K562 (cell line): Measurements from ENCODE around the gene USP16. TPM values are rescaled to one million over a fixed set of nuclear protein-coding genes. Genes with fewer than 3 reads are reported as not detected.

Source experiments
- ASH1L ChIP-seq: fragments of 450-650 bp; IDR thresholded peaks from 2 replicates; pipeline ENCODE4 v1.6.1; 2018; ENCODE audit warnings: borderline replicate concordance, mild to moderate bottlenecking, low read depth; ENCODE audit not compliant: partially characterized antibody
- CREBBP ChIP-seq: IDR thresholded peaks from one replicate; pipeline ENCODE4 v1.6.1; 2012; ENCODE audit warnings: low read depth, mild to moderate bottlenecking, control low read depth, inconsistent platforms, low read length
- CTCF ChIP-seq, 3 experiments: IDR thresholded peaks in 2 of 3; conservative IDR thresholded peaks in 1 of 3; 2 replicates each; pipeline ENCODE4 v1.5.1; 2011 to 2012; ENCODE audit warnings: low read length in 3 of 3, mild to moderate bottlenecking in 3 of 3, control low read depth in 2 of 3, improper control_type of control experiment in 1 of 3, inconsistent platforms in 1 of 3, low read depth in 1 of 3, mixed read lengths in 1 of 3, moderate library complexity in 1 of 3; ENCODE audit not compliant: insufficient read depth in 2 of 3
- E2F6 ChIP-seq, 2 experiments: IDR thresholded peaks; 2 replicates each; pipeline ENCODE4 v1.6.1; 2011; ENCODE audit warnings: borderline replicate concordance in 1 of 2, control low read depth in 1 of 2, low read depth in 1 of 2, low read length in 1 of 2, mild to moderate bottlenecking in 1 of 2, mixed read lengths in 1 of 2, moderate library complexity in 1 of 2; ENCODE audit not compliant: insufficient read depth in 1 of 2, insufficient read length in 1 of 2, poor library complexity in 1 of 2, severe bottlenecking in 1 of 2; ENCODE audit errors: extremely low read depth in 1 of 2
- ETV5 ChIP-seq: sonication (generic); formaldehyde crosslinking; IDR thresholded peaks from 2 replicates; pipeline ENCODE4 v1.4.0; 2020; ENCODE audit warnings: low read depth, mild to moderate bottlenecking, missing genetic modification reagents
- NFXL1 ChIP-seq: fragments of 450-650 bp; formaldehyde crosslinking; IDR thresholded peaks from 2 replicates; pipeline ENCODE4 v1.4.0; 2021; ENCODE audit warnings: mild to moderate bottlenecking
- NR2C2 ChIP-seq, 2 experiments: fragments of 200-800 bp in 1 of 2; sonication (Bioruptor generic) in 1 of 2; sonication (generic) in 1 of 2; formaldehyde crosslinking in 1 of 2; IDR thresholded peaks; 2 replicates each; pipeline versions ENCODE4 v1.6.1 to v1.8.0; 2016 to 2022; ENCODE audit warnings: mild to moderate bottlenecking in 1 of 2, missing compliant biosample characterization in 1 of 2, missing genetic modification characterization in 1 of 2, missing genetic modification reagents in 1 of 2
- PURB ChIP-seq: sonication (generic); formaldehyde crosslinking; IDR thresholded peaks from 2 replicates; pipeline ENCODE4 v1.9.0; 2021; ENCODE audit warnings: low read depth, mild to moderate bottlenecking, missing genetic modification reagents
- SAFB ChIP-seq: fragments of 200-400 bp; formaldehyde crosslinking; IDR thresholded peaks from 2 replicates; pipeline ENCODE4 v1.6.1; 2017; ENCODE audit warnings: low read depth, low read length, borderline replicate concordance
- SIX5 ChIP-seq, 2 experiments: IDR thresholded peaks; 2 replicates each; pipeline ENCODE4 v1.6.1; 2011; ENCODE audit warnings: low read length in 2 of 2, borderline replicate concordance in 1 of 2, low read depth in 1 of 2, mild to moderate bottlenecking in 1 of 2, moderate library complexity in 1 of 2; ENCODE audit not compliant: insufficient read depth in 1 of 2
- SMARCA4 ChIP-seq: fragments of 450-650 bp; IDR thresholded peaks from 2 replicates; pipeline ENCODE4 v1.6.1; 2016
- VEZF1 ChIP-seq: fragments of 200-800 bp; sonication (Bioruptor generic); IDR thresholded peaks from 2 replicates; pipeline ENCODE4 v1.6.1; 2017; ENCODE audit warnings: missing genetic modification characterization, missing compliant biosample characterization
- XRCC4 ChIP-seq: IDR thresholded peaks from one replicate; pipeline ENCODE4 v1.6.1; 2011; ENCODE audit not compliant: insufficient read depth, insufficient read length; ENCODE audit errors: extremely low read depth
- ZBTB26 ChIP-seq: fragments of 450-650 bp; formaldehyde crosslinking; IDR thresholded peaks from 2 replicates; pipeline ENCODE4 v1.4.0; 2022; ENCODE audit warnings: missing genetic modification characterization
- ZNF347 ChIP-seq: fragments of 450-650 bp; formaldehyde crosslinking; IDR thresholded peaks from 2 replicates; pipeline ENCODE4 v1.4.0; 2020; ENCODE audit warnings: low read depth, mild to moderate bottlenecking, moderate library complexity
- ZNF445 ChIP-seq: fragments of 250-450 bp; sonication (Bioruptor Pico); IDR thresholded peaks from 2 replicates; pipeline ENCODE4 v1.4.0; 2020; ENCODE audit warnings: low read depth, mild to moderate bottlenecking, moderate library complexity
- ZNF655 ChIP-seq: fragments of 250-450 bp; sonication (Bioruptor Pico); IDR thresholded peaks from 2 replicates; pipeline ENCODE4 v1.5.0; 2021
- polyA plus RNA-seq, 8 experiments: library from polyadenylated mRNA; depleted of rRNA in 4 of 8; stranded (reverse) in 5 of 8; unstranded in 3 of 8; fragments of >200 nt; fragmentation: Nextera tagmentation in 2 of 8; fragmentation: Illumina TruSeq in 1 of 8; extraction: Ambion mirVana in 2 of 8; extraction: Trizol in 1 of 8; gene quantifications; 2 replicates each; pipeline versions ENCODE4 v1.2.1 to v1.2.3, GENCODE V29; 2011 to 2014; ENCODE audit warnings: inconsistent platforms in 1 of 8, missing spikeins in 1 of 8
- total RNA-seq, 7 experiments: library from RNA; depleted of rRNA in 6 of 7; stranded (reverse); fragments of >200 nt in 6 of 7; fragmentation: Illumina TruSeq in 2 of 7; extraction: Trizol in 2 of 7; gene quantifications; 2 replicates each; pipeline versions ENCODE4 v1.2.1 to v1.2.3, GENCODE V29; 2011 to 2021; ENCODE audit warnings: low replicate concordance in 1 of 7

Gene USP16
- total and polyA plus RNA-seq, 9 of the 15 experiments (the other 6 are each of a cell fraction or from before 2014, with no cell fraction given) = 38.4 to 90.9 (median 62.8) TPM

- TF ChIP-seq ZBTB26 (CRISPR knock-in tag) (no peak; the same call in 1 of the 2 replicates), PURB (no peak), ZNF445 (no peak), NFXL1 (CRISPR knock-in tag) (no peak), CREBBP (no peak), SMARCA4 (peak; percentile 37; the same call in 1 of the 2 replicates), ZNF347 (CRISPR knock-in tag) (no peak), XRCC4 (no peak), ZNF655 (CRISPR knock-in tag) (no peak), CTCF (IDR thresholded peaks at IDR 0.05 in 2 of 3, conservative IDR thresholded peaks at IDR 0.05 in 1 of 3; ENCODE audit: insufficient read depth in 2 of 3, low read depth in 1 of 3, low read length in 3 of 3) (no peak), ETV5 (peak; percentile 95), NR2C2 (CRISPR knock-in tag; IDR thresholded peaks at IDR 0.05) (peak; percentile 73), NR2C2 (tag; IDR thresholded peaks at IDR 0.05) (peak; percentile 93), E2F6 (IDR thresholded peaks at IDR 0.05; ENCODE audit: borderline replicate concordance in 1 of 2, extremely low read depth in 1 of 2, insufficient read depth in 1 of 2, insufficient read length in 1 of 2, low read depth in 1 of 2, low read length in 1 of 2, poor library complexity in 1 of 2, severe bottlenecking in 1 of 2) (peak; percentile 55 to 71), SIX5 (IDR thresholded peaks at IDR 0.05; ENCODE audit: borderline replicate concordance in 1 of 2, insufficient read depth in 1 of 2, low read depth in 1 of 2, low read length in 2 of 2) (peak; percentile 52 to 57; a peak in 3 of 4 replicates), SAFB (no peak), VEZF1 (peak; percentile 96), ASH1L (peak; percentile 90)
These were observed 31.8 kb upstream of the USP16 start, which contains the start of gene LTN1 (continued) for GRCh38 chr21:28992526-28993292.
